Panc1 (cell line): ENCODE data around the gene REPIN1.

Experiments used
- CTCF ChIP-seq: fragments of 450-650 bp; IDR thresholded peaks from 2 replicates; pipeline ENCODE4 v1.5.1; 2017; ENCODE audit warnings: mild to moderate bottlenecking
- POLR2AphosphoS5 ChIP-seq: IDR thresholded peaks from 2 replicates; pipeline ENCODE4 v1.6.1; 2012; ENCODE audit warnings: mild to moderate bottlenecking, low read depth, low read length, moderate library complexity
- SIN3A ChIP-seq: IDR thresholded peaks from 2 replicates; pipeline ENCODE4 v1.6.1; 2012; ENCODE audit warnings: low read depth, mild to moderate bottlenecking, low read length, moderate library complexity, borderline replicate concordance; ENCODE audit not compliant: insufficient read depth

- TF ChIP-seq CTCF (no peak), POLR2AphosphoS5 (no peak), SIN3A (no peak)
Measured at GRCh38 chr7:150361807-150362621, 6.6 kb upstream of the REPIN1 start.
